ENCODE data around the gene BCAS4.

GRCh38 chr20:50814438-50815161 lies 19.7 kb downstream of the BCAS4 start:
- no peak for TF ChIP-seq POLR2A (IDR thresholded peaks at IDR 0.05; ENCODE audit: low read length)
- TF ChIP-seq GATA1 (IDR thresholded peaks at IDR 0.05; ENCODE audit: low read depth, low read length), result no peak
